Activated CD8-positive, alpha-beta T cell treated with anti-CD3 and anti-CD28 coated beads, Interleukin-2, amount 10 ng/mL, durations not matched to agents 7 days and 5 days (primary cell): ENCODE data around the gene VDAC2. TPM values are rescaled to one million over a fixed set of nuclear protein-coding genes. Genes with fewer than 3 reads are reported as not detected.

Experiments used
- ATAC-seq: fragments of 150-1000 bp; cut with Tn5 transposase; one replicate; pipeline ENCODE4 v1.10.0; 2021; ENCODE audit warnings: moderate library complexity
- CTCF ChIA-PET: fragments of 350-600 bp; sonication (Branson Sonifier 250); formaldehyde crosslinking; loops from one replicate; lab custom pipeline; 2021; ENCODE audit warnings: antibody characterized with exemption; lab: Charles Lee
- POLR2A ChIA-PET: fragments of 350-600 bp; sonication (Branson Sonifier 250); formaldehyde crosslinking; loops from one replicate; lab custom pipeline; 2021; ENCODE audit warnings: antibody characterized with exemption; lab: Charles Lee
- DNase-seq: peaks from one replicate; pipeline ENCODE4 v3.0.0-alpha.2; 2020
- H3K27ac Mint-ChIP-seq: one replicate; pipeline ENCODE4 v1.8.0; 2021; ENCODE audit warnings: mild to moderate bottlenecking, mixed read lengths
- H3K27me3 Mint-ChIP-seq: one replicate; pipeline ENCODE4 v1.8.0; 2021; ENCODE audit warnings: low read depth, mixed read lengths
- H3K36me3 Mint-ChIP-seq: one replicate; pipeline ENCODE4 v1.8.0; 2021; ENCODE audit warnings: low read depth, mixed read lengths
- H3K4me1 Mint-ChIP-seq: one replicate; pipeline ENCODE4 v1.8.0; 2021; ENCODE audit warnings: low read depth, mixed read lengths
- H3K4me3 Mint-ChIP-seq: one replicate; pipeline ENCODE4 v1.8.0; 2021; ENCODE audit warnings: mild to moderate bottlenecking, mixed read lengths
- H3K9me3 Mint-ChIP-seq: one replicate; pipeline ENCODE4 v1.8.0; 2022; ENCODE audit warnings: mixed read lengths; ENCODE audit not compliant: insufficient read depth
- total RNA-seq, 2 experiments: library from RNA; stranded (reverse); gene quantifications; one replicate each; pipeline ENCODE4 v1.2.3, GENCODE V29; 2021

VDAC2 gene
- total RNA-seq, result 100 to 1,000 TPM; 152 to 159 TPM

- ChIA-PET CTCF (interaction anchor here (0.6 to 7.1 kb wide), 14 partner anchors 9 to 1401 kb away, joined by 3 to 58 read pairs (median 4); partner anchors contain the start of genes COMTD1 and SAMD8), POLR2A (interaction anchor here (0.6 to 4.9 kb wide), 21 partner anchors 8 to 102 kb away, joined by 3 to 61 read pairs (median 4); partner anchors contain the start of gene SAMD8)
- no peaks in the 10 kb centered on the region for H3K27me3 Mint-ChIP-seq
- peaks cover 30% of the 10 kb centered on the region for H3K36me3 Mint-ChIP-seq
- H3K4me3 Mint-ChIP-seq, result peak within 1 kb of the TSS; percentile 98
- peaks cover 35% of the 10 kb centered on the region for H3K4me1 Mint-ChIP-seq
- DNase-seq, result peak; percentile 94
- H3K9me3 Mint-ChIP-seq, result no peaks in the 10 kb centered on the region
- H3K27ac Mint-ChIP-seq, result peak within 1 kb of the TSS; percentile 100
- ATAC-seq, result peak; percentile 85
These were observed at the start of gene VDAC2 for GRCh38 chr10:75210282-75211006. Gene VDAC2 (plus strand): TSS chr10:75210796. CDS start chr10:75211159, 363 bp downstream.

GRCh38 chr10:75165684-75166622 lies 44.6 kb upstream of the VDAC2 start:
- Mint-ChIP-seq H3K27me3 (no peaks in the 10 kb centered on the region), H3K4me1 (peaks cover 63% of the 10 kb centered on the region), H3K9me3 (peaks cover 4% of the 10 kb centered on the region), H3K4me3 (peak overlapping the region; percentile 64), H3K36me3 (peaks cover 28% of the 10 kb centered on the region), H3K27ac (peak overlapping the region; percentile 94)
- ChIA-PET POLR2A (interaction anchor here (0.8 to 1.0 kb wide), 3 partner anchors 10 to 46 kb away, joined by 3 to 4 read pairs (median 3); no protein-coding TSS in a partner anchor), CTCF (interaction anchor here (1.0 to 2.7 kb wide), 7 partner anchors 12 to 54 kb away, joined by 3 to 14 read pairs (median 4); partner anchors contain the start of gene SAMD8)
- DNase-seq, result peak; percentile 64
- ATAC-seq, result peak; percentile 76

GRCh38 chr10:75166623-75166972 lies 44.0 kb upstream of the VDAC2 start:
- ATAC-seq, result peak; percentile 42

GRCh38 chr10:75168275-75168674 lies 42.3 kb upstream of the VDAC2 start:
- POLR2A ChIA-PET, result no interaction called here
- Mint-ChIP-seq H3K27ac (peak overlapping the region; percentile 70), H3K27me3 (no peaks in the 10 kb centered on the region), H3K4me1 (peaks cover 55% of the 10 kb centered on the region), H3K9me3 (peaks cover 4% of the 10 kb centered on the region), H3K4me3 (no peak overlapping the region), H3K36me3 (peaks cover 21% of the 10 kb centered on the region)
- DNase-seq (no peak), ATAC-seq (no peak)
- CTCF ChIA-PET, result interaction anchor here (2.4 to 2.7 kb wide), 2 partner anchors 19 to 43 kb away, joined by 5 to 14 read pairs; no protein-coding TSS in a partner anchor

More at GRCh38 chr10:75166623-75166972, 44.0 kb upstream of the VDAC2 start:
- H3K27ac Mint-ChIP-seq, result peak overlapping the region; percentile 94
- H3K27me3 Mint-ChIP-seq, result no peaks in the 10 kb centered on the region
- no peak for DNase-seq
- H3K4me3 Mint-ChIP-seq, result peak overlapping the region; percentile 64
- peaks cover 57% of the 10 kb centered on the region for H3K4me1 Mint-ChIP-seq
- H3K36me3 Mint-ChIP-seq, result peaks cover 23% of the 10 kb centered on the region
- ChIA-PET POLR2A (interaction anchor here (0.8 to 1.0 kb wide), 3 partner anchors 10 to 45 kb away, joined by 3 to 4 read pairs (median 3); no protein-coding TSS in a partner anchor), CTCF (interaction anchor here (1.0 to 2.7 kb wide), 8 partner anchors 11 to 64 kb away, joined by 3 to 14 read pairs (median 4); partner anchors contain the start of gene SAMD8)
- H3K9me3 Mint-ChIP-seq, result peaks cover 4% of the 10 kb centered on the region

GRCh38 chr10:75170215-75170614 lies 40.4 kb upstream of the VDAC2 start:
- Mint-ChIP-seq H3K27me3 (no peaks in the 10 kb centered on the region), H3K9me3 (peaks cover 4% of the 10 kb centered on the region), H3K4me1 (peaks cover 44% of the 10 kb centered on the region), H3K36me3 (peaks cover 26% of the 10 kb centered on the region), H3K27ac (no peak overlapping the region), H3K4me3 (no peak overlapping the region)
- POLR2A ChIA-PET, result no interaction called here
- CTCF ChIA-PET, result interaction anchor here (1.0 kb wide), 2 partner anchors 12 to 64 kb away, joined by 3 read pairs; no protein-coding TSS in a partner anchor
- ATAC-seq (no peak), DNase-seq (no peak)

GRCh38 chr10:75175046-75175445 lies 35.5 kb upstream of the VDAC2 start:
- Mint-ChIP-seq H3K27me3 (no peaks in the 10 kb centered on the region), H3K27ac (no peak overlapping the region), H3K4me3 (no peak overlapping the region), H3K36me3 (peaks cover 33% of the 10 kb centered on the region), H3K4me1 (peaks cover 24% of the 10 kb centered on the region), H3K9me3 (no peaks in the 10 kb centered on the region)
- DNase-seq (no peak), ATAC-seq (no peak)
- CTCF ChIA-PET, result no interaction called here
- POLR2A ChIA-PET, result interaction anchor here (0.6 kb wide), 1 partner anchor 36 kb away, joined by 3 read pairs; no protein-coding TSS in a partner anchor

- ATAC-seq (no peak), DNase-seq (no peak)
- no peak overlapping the region for H3K27ac Mint-ChIP-seq
- H3K4me3 Mint-ChIP-seq, result no peak overlapping the region
- H3K36me3 Mint-ChIP-seq, result peaks cover 33% of the 10 kb centered on the region
- peaks cover 26% of the 10 kb centered on the region for H3K4me1 Mint-ChIP-seq
- no peaks in the 10 kb centered on the region for H3K27me3 Mint-ChIP-seq
- CTCF ChIA-PET, result interaction anchor here (1.5 kb wide), 1 partner anchor 21 kb away, joined by 3 read pairs; no protein-coding TSS in a partner anchor
- no peaks in the 10 kb centered on the region for H3K9me3 Mint-ChIP-seq
- POLR2A ChIA-PET, result no interaction called here
These were observed 34.5 kb upstream of the VDAC2 start for GRCh38 chr10:75176046-75176445.

- Mint-ChIP-seq H3K36me3 (peaks cover 39% of the 10 kb centered on the region), H3K9me3 (no peaks in the 10 kb centered on the region), H3K27me3 (no peaks in the 10 kb centered on the region), H3K4me3 (no peak overlapping the region), H3K4me1 (peaks cover 31% of the 10 kb centered on the region), H3K27ac (no peak overlapping the region)
- ATAC-seq (no peak), DNase-seq (no peak)
- ChIA-PET POLR2A (interaction anchor here (0.8 kb wide), 1 partner anchor 11 kb away, joined by 3 read pairs; no protein-coding TSS in a partner anchor), CTCF (interaction anchor here (1.5 to 16.6 kb wide), 3 partner anchors 11 to 56 kb away, joined by 3 to 279 read pairs (median 34); partner anchors contain the start of gene COMTD1)
These were observed 33.9 kb upstream of the VDAC2 start for GRCh38 chr10:75176736-75177135.

GRCh38 chr10:75179657-75180177 lies 30.9 kb upstream of the VDAC2 start:
- Mint-ChIP-seq H3K4me3 (no peak overlapping the region), H3K27ac (peak overlapping the region; percentile 34), H3K27me3 (no peaks in the 10 kb centered on the region), H3K4me1 (peaks cover 31% of the 10 kb centered on the region), H3K9me3 (no peaks in the 10 kb centered on the region), H3K36me3 (peaks cover 42% of the 10 kb centered on the region)
- POLR2A ChIA-PET, result interaction anchor here (2.1 kb wide), 1 partner anchor 30 kb away, joined by 10 read pairs; no protein-coding TSS in a partner anchor
- CTCF ChIA-PET, result interaction anchor here (0.6 to 16.6 kb wide), 6 partner anchors 8 to 945 kb away, joined by 3 to 279 read pairs (median 4); partner anchors contain the start of gene COMTD1
- ATAC-seq (no peak), DNase-seq (no peak)

GRCh38 chr10:75180592-75180991 lies 30.0 kb upstream of the VDAC2 start:
- ChIA-PET CTCF (interaction anchor here (1.5 to 16.6 kb wide), 3 partner anchors 7 to 52 kb away, joined by 4 to 279 read pairs (median 34); partner anchors contain the start of genes COMTD1 and VDAC2), POLR2A (interaction anchor here (0.6 kb wide), 1 partner anchor 29 kb away, joined by 4 read pairs; no protein-coding TSS in a partner anchor)
- no peaks in the 10 kb centered on the region for H3K9me3 Mint-ChIP-seq
- no peak overlapping the region for H3K27ac Mint-ChIP-seq
- DNase-seq, result no peak
- no peak for ATAC-seq
- H3K36me3 Mint-ChIP-seq, result peaks cover 37% of the 10 kb centered on the region
- H3K4me3 Mint-ChIP-seq, result no peak overlapping the region
- no peaks in the 10 kb centered on the region for H3K27me3 Mint-ChIP-seq
- H3K4me1 Mint-ChIP-seq, result peaks cover 27% of the 10 kb centered on the region
